Neural cell (in vitro differentiated cells): ENCODE data around the gene ZNF587. TPM values are rescaled to one million over a fixed set of nuclear protein-coding genes. Genes with fewer than 3 reads are reported as not detected.

Experiments
- H2AFZ ChIP-seq: fragments of 200-600, 300-800 bp; sonication (generic), shearing (Covaris generic); 2 replicates; pipeline ENCODE4 v1.6.0; 2014; ENCODE audit warnings: low read depth, mild to moderate bottlenecking, antibody characterized with exemption, low read length, moderate library complexity
- H3F3A ChIP-seq: fragments of 200-600 bp; shearing (Covaris generic); 2 replicates; pipeline ENCODE4 v1.6.1; 2016; ENCODE audit warnings: mild to moderate bottlenecking, moderate library complexity, mixed read lengths, antibody characterized with exemption, low read length; ENCODE audit not compliant: insufficient read depth, poor library complexity, severe bottlenecking
- H3K27ac ChIP-seq: fragments of 200-600, 300-800 bp; sonication (generic), shearing (Covaris generic); 2 replicates; pipeline ENCODE4 v1.5.1; 2014; ENCODE audit warnings: mild to moderate bottlenecking, low read length, moderate library complexity
- H3K27me3 ChIP-seq: fragments of 300-800, 200-600 bp; sonication (generic), shearing (Covaris generic); 2 replicates; pipeline ENCODE4 v1.6.0; 2014; ENCODE audit warnings: mild to moderate bottlenecking, low read depth, low read length, moderate library complexity; ENCODE audit not compliant: insufficient read depth
- H3K36me3 ChIP-seq: fragments of 300-800, 200-600 bp; sonication (generic), shearing (Covaris generic); 2 replicates; pipeline ENCODE4 v1.5.1; 2014; ENCODE audit warnings: mild to moderate bottlenecking, antibody characterized with exemption, low read length, moderate library complexity; ENCODE audit not compliant: insufficient read depth
- H3K4me2 ChIP-seq: fragments of 300-800, 200-600 bp; sonication (generic), shearing (Covaris generic); 2 replicates; pipeline ENCODE4 v1.6.0; 2014; ENCODE audit warnings: mild to moderate bottlenecking, low read length
- H3K4me3 ChIP-seq: fragments of 300-800, 200-600 bp; sonication (generic), shearing (Covaris generic); 2 replicates; pipeline ENCODE4 v1.5.1; 2014; ENCODE audit warnings: mild to moderate bottlenecking, low read length, moderate library complexity
- H3K79me2 ChIP-seq: fragments of 200-600 bp; shearing (Covaris generic); replicated peaks from 2 replicates; pipeline ENCODE4 v1.6.0; 2014; ENCODE audit warnings: mild to moderate bottlenecking, low read length, moderate library complexity; ENCODE audit not compliant: insufficient read depth
- H3K9ac ChIP-seq: fragments of 300-800, 200-600 bp; sonication (generic), shearing (Covaris generic); 2 replicates; pipeline ENCODE4 v1.6.1; 2016; ENCODE audit warnings: mild to moderate bottlenecking, low read length, mixed read lengths
- H3K9me2 ChIP-seq: fragments of 200-600 bp; shearing (Covaris generic); 2 replicates; pipeline ENCODE4 v1.6.1; 2016; ENCODE audit warnings: mild to moderate bottlenecking, low read length, mixed read lengths; ENCODE audit not compliant: insufficient read depth
- H3K9me3 ChIP-seq: fragments of 200-600, 300-800 bp; sonication (generic), shearing (Covaris generic); 2 replicates; pipeline ENCODE4 v1.6.1; 2016; ENCODE audit warnings: mild to moderate bottlenecking, mixed run types, low read length, moderate library complexity, mixed read lengths
- H4K20me1 ChIP-seq: fragments of 200-600 bp; shearing (Covaris generic); 2 replicates; pipeline ENCODE4 v1.6.1; 2016; ENCODE audit warnings: mild to moderate bottlenecking, mixed run types; ENCODE audit not compliant: insufficient read depth
- CTCF ChIP-seq: fragments of 450-650 bp; IDR thresholded peaks from 2 replicates; pipeline ENCODE4 v1.5.1; 2014; ENCODE audit warnings: antibody characterized with exemption, mild to moderate bottlenecking, moderate library complexity; ENCODE audit not compliant: poor library complexity, severe bottlenecking
- EP300 ChIP-seq: fragments of 450-650 bp; conservative IDR thresholded peaks from 2 replicates; pipeline ENCODE4 v1.6.1; 2014; ENCODE audit warnings: antibody characterized with exemption, mild to moderate bottlenecking, moderate library complexity; ENCODE audit not compliant: poor library complexity, severe bottlenecking
- EZH2 ChIP-seq: fragments of 200-600, 300-800 bp; shearing (Covaris generic), sonication (generic); IDR thresholded peaks from 2 replicates; pipeline ENCODE4 v1.6.1; 2014; ENCODE audit warnings: antibody characterized with exemption, low read length, borderline replicate concordance, mild to moderate bottlenecking; ENCODE audit not compliant: insufficient read depth, poor library complexity, severe bottlenecking
- MXI1 ChIP-seq: fragments of 450-650 bp; conservative IDR thresholded peaks from 2 replicates; pipeline ENCODE4 v1.6.1; 2014; ENCODE audit warnings: antibody characterized with exemption, mild to moderate bottlenecking; ENCODE audit not compliant: poor library complexity, severe bottlenecking
- POLR2AphosphoS5 ChIP-seq: IDR thresholded peaks from 2 replicates; pipeline ENCODE4 v1.6.1; 2012
- RAD21 ChIP-seq: fragments of 450-650 bp; conservative IDR thresholded peaks from 2 replicates; pipeline ENCODE4 v1.6.1; 2014; ENCODE audit warnings: antibody characterized with exemption, mild to moderate bottlenecking, moderate library complexity
- REST ChIP-seq: IDR thresholded peaks from 2 replicates; pipeline ENCODE4 v1.6.1; 2012; ENCODE audit warnings: borderline replicate concordance
- SMC3 ChIP-seq: fragments of 450-650 bp; conservative IDR thresholded peaks from 2 replicates; pipeline ENCODE4 v1.6.1; 2014; ENCODE audit warnings: antibody characterized with exemption, mild to moderate bottlenecking, moderate library complexity; ENCODE audit not compliant: poor library complexity
- TAF1 ChIP-seq: IDR thresholded peaks from 2 replicates; pipeline ENCODE4 v1.6.1; 2012; ENCODE audit warnings: low read depth
- polyA plus RNA-seq: library from polyadenylated mRNA; depleted of rRNA; stranded (reverse); fragments of >200 nt; gene quantifications from 2 replicates; pipeline ENCODE4 v1.2.3, GENCODE V29; 2014

The ZNF587 gene
- polyA plus RNA-seq, 1 donor from 2014 or later: 16.8 TPM

DNA sequence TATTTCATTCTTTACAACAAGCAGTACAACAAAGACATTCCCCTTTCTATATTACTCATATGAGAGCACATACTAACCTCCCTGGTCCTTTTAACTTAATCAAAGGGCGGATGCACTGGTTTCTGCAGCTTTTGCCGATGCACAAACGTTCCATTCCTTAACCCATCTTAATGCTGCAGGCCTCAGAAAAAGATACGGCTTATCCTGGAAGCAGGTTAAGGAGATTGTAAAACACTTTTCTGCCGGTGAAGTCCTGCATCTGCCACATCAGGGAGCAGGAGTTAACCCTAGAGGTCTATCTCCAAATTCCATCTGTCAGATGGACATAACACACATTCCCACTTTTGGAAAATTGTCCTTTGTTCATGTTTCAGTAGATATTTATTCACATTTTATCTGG lies 50.7 kb downstream of the ZNF587 start:
- TF ChIP-seq RAD21: no peak
- no peak for TF ChIP-seq CTCF
- no peak for TF ChIP-seq EP300
- no peak for TF ChIP-seq SMC3
- no peak for TF ChIP-seq TAF1
- TF ChIP-seq REST: no peak
- no peak for TF ChIP-seq EZH2
- TF ChIP-seq POLR2AphosphoS5: no peak
- TF ChIP-seq MXI1: no peak
- Histone ChIP-seq H3K79me2 (no peaks in the 10 kb centered on the region), H3K27ac (no peak overlapping the region)

DNA sequence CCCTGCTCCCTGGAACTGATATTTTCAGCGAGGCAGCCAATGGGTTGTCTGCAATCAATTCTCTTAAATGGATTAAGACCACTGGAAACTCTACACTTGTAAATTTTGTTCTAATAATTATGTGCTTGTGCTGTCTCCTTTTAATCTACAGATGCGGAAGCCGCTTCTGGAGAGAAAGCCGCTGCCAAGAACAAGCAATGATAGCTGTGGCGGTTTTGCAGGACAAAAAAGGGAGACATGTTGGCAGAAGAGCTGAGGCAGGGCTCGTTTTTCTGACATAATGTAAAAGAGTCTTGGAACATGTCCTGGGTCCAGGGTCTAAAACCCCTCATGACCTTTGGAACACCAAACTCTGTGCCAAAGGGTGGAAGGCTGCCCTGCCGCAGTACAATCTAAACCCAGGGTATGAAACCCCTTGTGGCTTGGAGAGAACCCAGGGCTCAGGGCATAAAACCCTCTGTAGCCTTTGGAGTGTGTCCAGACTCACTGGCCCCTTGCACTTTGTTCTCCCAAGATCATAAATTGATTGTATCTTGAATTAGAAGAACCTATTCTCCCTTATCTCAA lies 54.0 kb downstream of the ZNF587 start:
- Histone ChIP-seq H3K36me3 (no peaks in the 10 kb centered on the region), H2AFZ (no peak overlapping the region), H4K20me1 (no peaks in the 10 kb centered on the region), H3K9ac (no peak overlapping the region), H3K27ac (no peak overlapping the region), H3K27me3 (no peaks in the 10 kb centered on the region), H3K9me2 (no peaks in the 10 kb centered on the region), H3K9me3 (no peaks in the 10 kb centered on the region), H3K79me2 (no peaks in the 10 kb centered on the region), H3K4me2 (no peak overlapping the region), H3F3A (no peaks in the 10 kb centered on the region), H3K4me3 (no peak overlapping the region)
- TF ChIP-seq SMC3 (no peak), POLR2AphosphoS5 (no peak), MXI1 (no peak), REST (no peak), RAD21 (no peak), TAF1 (no peak), EP300 (no peak), EZH2 (no peak), CTCF (no peak)

More for the DNA sequence above, 50.7 kb downstream of the ZNF587 start:
- Histone ChIP-seq H3K4me3 (no peak overlapping the region), H3K4me2 (no peak overlapping the region), H3F3A (no peaks in the 10 kb centered on the region), H3K9me2 (no peaks in the 10 kb centered on the region), H3K36me3 (no peaks in the 10 kb centered on the region), H4K20me1 (no peaks in the 10 kb centered on the region), H2AFZ (no peak overlapping the region), H3K9me3 (no peaks in the 10 kb centered on the region), H3K9ac (no peak overlapping the region), H3K27me3 (no peaks in the 10 kb centered on the region)
